HG03354 (cell line): ENCODE data around the gene EFNA5.

Source experiments
- ATAC-seq: cut with Tn5 transposase; IDR thresholded peaks from one replicate; pipeline ENCODE4 v1.9.1; 2021; ENCODE audit warnings: mild to moderate bottlenecking; ENCODE audit not compliant: unreplicated experiment, poor library complexity, severe bottlenecking

EFNA5 gene

DNA sequence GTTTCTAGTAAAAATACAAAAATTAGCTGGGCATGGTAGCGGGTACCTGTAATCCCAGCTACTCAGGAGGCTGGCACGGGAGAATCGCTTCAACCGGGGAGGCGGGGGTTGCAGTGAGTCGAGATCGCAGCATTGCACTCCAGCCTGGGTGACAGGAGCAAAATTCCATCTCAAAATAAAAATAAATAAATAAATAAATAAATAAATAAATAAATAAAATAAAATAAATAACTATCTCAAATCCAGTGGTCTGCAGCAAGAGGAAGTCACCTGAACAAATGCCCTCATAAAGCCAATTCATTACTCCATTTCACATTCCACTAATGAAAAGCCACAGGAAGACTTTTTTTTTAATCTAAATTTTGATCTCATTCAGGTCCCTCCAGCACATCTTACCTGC lies 114.2 kb downstream of the EFNA5 start:
- ATAC-seq: no peak

DNA sequence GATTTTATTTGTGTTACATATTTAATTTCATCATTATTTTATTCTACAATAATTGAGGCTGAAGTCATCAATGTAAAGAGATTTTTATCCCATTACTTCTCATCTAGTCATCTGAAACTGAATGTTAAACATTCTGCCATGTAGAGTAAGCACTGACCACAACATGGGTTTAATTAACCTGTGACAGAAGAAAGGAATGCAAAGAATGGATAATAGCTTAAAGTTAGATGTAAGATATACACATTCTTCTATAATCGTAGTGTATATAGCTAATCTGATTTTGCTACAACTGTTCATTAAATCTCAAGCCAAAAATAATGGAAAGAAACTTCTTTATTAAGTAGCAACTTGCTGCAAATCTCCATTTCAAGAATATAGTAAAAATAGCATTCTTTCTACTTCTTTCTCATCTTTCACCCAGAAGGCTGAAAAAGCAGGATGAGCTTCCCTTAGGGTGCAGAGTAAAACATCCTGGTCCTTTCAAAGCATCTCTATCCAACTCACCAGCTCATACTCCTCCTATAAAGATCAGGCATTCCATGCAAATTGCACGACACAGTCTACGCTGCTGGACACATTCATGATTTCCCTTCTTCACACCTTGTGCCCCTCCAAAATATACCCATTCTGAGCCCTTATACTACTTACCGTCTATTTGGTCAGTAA lies 115.2 kb downstream of the EFNA5 start:
- ATAC-seq: no peak

DNA sequence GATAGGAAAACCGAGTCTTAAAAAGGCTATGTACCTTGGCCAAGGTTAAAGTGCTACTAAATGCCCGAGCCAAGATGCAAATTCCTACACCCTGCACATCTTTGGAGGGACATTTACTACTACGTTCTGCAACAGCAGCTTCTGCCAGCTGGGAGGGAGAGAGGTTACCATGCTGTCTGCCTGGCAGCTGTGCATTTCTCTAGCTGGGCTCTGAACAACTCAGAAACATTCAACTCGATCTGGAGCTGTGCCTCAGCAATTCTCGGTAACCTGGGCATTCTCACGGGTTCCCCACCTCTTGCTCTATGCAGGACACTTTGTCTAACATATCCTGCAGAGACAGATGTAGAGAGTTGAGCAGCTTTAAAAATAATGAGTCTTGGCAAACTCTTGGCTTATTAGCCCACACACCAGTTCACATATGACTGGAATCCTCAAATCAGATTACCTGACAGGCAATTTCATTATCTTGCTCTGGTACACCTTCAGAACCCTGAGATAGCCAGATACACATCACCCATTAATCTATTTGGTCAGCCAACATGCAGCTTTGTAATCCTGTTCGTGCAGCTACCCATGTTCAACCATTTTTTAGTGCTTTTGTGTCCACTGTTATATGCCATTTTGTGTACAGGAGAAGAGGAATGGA lies 115.8 kb downstream of the EFNA5 start:
- no peak for ATAC-seq

DNA sequence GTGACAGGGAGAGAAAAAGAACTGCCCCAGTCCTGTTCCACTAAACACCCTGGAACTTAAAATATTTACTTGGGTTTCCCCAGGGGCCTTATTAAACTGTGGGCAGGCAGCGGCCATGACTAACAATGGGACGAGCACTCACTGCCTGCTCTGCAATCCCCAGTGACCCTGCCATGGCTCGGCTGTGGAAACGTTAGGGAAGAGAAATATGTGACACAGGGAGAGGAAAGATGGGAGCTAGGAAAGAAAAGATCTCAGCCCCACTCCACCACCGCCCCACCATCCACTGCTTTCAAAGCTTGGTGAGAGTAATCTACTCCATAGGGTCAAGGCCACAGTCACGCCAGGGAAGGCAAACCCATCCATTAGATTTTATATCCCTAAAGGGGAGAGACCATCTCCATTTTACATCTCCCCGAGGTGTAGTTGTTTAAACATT lies 117.6 kb downstream of the EFNA5 start:
- ATAC-seq: no peak

DNA sequence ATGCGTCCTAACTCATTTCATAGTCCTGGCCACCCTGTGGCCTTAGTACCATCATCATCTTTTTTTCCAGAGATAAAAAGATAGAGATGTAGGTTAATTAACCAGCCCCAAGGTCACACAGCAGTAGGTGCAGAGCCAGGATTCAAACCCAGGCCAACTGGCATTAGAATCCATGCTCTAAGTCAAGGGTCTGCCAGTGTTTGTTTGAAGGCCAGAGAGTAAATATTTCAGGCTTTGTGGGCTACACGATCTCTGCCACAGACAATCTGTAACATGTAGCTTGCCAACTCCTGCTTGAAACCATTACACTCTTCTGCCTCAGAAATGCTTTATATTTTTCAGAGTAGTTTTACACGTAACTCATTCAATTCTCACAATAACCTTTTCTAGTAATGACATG lies 119.6 kb downstream of the EFNA5 start:
- no peak for ATAC-seq

- no peak for ATAC-seq
Measured at GRCh38 chr5:107549567-107549966, 121.2 kb downstream of the EFNA5 start.

DNA sequence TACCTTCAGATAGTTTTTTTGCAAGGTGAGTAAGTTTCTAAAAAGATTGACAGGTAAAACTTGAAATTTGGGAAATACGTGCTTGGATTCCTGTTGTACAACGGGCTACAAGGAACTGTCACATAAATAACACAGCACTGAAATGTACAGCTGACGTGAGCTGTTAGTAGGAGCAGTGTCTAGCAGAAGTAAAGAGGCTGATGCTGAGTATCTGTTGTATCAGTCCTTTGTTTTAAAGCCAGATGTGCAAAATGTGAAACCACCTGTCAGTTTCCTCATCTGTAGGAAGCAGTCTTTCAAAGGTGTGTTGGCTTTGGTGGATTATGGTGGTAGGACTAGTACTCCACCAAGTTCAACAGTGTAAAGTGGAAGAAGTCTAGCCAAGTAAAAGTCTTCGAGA lies 122.3 kb downstream of the EFNA5 start:
- no peak for ATAC-seq

DNA sequence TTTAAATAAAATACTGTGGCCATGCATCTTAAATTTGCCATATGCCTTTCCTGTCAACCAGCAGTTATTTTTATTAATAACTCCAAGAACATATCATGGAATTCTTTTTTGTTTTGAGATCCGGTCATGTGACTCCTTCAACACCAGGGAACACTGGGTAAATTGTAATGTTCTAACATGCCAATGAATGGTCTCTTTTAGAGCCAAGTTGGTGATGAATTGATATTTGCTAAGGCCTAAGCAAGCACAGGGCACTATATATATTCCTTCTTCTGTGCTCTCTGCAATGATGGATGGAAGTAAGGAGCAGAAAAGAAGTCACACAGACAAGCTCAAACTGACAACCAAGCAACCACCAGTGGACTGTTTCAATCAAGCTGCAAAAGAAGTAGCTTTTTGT lies 124.0 kb downstream of the EFNA5 start:
- ATAC-seq: no peak

GRCh38 chr5:107545486-107545885 lies 125.3 kb downstream of the EFNA5 start:
- ATAC-seq: no peak

DNA sequence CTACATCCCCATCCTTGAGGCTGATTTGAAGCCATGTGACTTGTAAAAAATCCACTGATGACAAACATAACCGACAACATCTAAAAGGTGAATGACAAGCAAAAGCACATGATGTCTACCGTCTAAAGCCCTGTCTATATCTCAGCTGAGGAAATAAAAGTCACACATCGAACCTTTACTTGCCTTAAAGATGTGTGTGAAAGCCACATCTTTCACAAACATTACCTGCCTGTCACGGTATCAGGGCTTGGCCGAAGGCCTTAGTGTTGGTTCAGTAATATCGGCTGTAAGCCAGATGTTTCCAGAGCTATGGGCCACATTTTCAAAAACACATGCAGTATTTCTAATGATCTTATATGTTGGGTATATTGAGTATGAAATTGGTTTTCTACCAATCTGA lies 125.8 kb downstream of the EFNA5 start:
- no peak for ATAC-seq

DNA sequence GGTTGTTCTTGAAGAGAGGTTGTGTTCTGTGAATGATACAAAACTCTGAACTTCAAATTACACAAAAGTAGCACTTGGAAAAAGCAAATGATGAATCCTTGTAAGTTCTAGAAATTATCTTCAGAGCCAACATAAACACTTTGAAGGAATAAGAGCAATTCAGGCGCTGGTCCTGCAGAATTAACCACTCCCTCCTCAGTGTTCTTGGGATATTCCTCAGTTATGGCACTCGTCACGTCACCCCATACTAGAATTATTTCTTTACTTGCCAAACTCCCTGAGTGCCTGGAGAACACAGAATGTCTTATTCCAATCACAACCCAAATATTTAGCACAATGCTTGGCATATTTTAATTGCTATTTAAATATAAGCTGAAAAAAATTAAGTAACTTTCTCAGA lies 126.3 kb downstream of the EFNA5 start:
- no peak for ATAC-seq

DNA sequence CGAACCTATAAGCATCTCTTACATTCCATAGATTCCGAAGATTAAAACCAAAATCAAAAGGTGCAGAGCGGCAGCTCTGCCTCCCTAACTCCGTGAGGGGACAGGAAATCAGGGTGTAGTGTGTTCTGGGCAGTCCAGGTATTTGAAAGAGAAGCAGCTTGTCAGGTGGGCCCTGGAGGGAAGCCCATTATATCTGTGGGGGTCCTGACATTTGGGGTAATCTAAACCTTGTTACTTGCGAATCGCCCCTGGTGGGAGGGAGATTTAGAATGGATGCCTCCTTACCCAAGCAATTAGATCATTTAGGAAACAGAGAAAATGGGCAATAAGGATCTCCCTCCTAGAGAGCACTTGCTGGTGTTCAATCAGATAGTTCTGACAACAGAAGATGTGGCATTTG lies 126.9 kb downstream of the EFNA5 start:
- no peak for ATAC-seq

- no peak for ATAC-seq
Measured at GRCh38 chr5:107542831-107543231, 127.9 kb downstream of the EFNA5 start.

GRCh38 chr5:107542428-107542827 lies 128.3 kb downstream of the EFNA5 start:
- ATAC-seq: peak; percentile 50

GRCh38 chr5:107541400-107541799 lies 129.3 kb downstream of the EFNA5 start:
- peak; percentile 64 for ATAC-seq

GRCh38 chr5:107539726-107540330 lies 130.9 kb downstream of the EFNA5 start:
- ATAC-seq: no peak

- ATAC-seq: no peak
Measured at GRCh38 chr5:107538805-107539445, 131.8 kb downstream of the EFNA5 start.

- no peak for ATAC-seq
Measured at GRCh38 chr5:107538331-107538730, 132.4 kb downstream of the EFNA5 start.

DNA sequence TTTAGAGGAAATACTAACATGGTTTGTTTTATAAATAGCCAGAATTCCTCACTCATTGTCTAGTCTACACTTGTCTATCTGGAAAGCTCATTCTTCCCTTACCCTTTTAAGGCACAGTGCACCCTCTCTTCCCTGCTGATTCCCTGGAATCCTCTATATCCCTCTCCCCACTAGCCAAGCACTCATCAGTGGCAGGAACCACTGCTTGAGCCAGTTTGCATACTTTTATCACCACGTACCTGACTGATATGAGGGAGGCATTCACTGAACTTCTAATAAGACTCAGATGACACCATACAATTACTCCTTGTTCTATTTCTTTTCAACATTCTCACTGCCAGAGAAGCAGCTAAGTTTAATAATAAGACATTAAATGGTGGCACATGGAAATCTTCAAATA lies 134.9 kb downstream of the EFNA5 start:
- ATAC-seq: no peak

DNA sequence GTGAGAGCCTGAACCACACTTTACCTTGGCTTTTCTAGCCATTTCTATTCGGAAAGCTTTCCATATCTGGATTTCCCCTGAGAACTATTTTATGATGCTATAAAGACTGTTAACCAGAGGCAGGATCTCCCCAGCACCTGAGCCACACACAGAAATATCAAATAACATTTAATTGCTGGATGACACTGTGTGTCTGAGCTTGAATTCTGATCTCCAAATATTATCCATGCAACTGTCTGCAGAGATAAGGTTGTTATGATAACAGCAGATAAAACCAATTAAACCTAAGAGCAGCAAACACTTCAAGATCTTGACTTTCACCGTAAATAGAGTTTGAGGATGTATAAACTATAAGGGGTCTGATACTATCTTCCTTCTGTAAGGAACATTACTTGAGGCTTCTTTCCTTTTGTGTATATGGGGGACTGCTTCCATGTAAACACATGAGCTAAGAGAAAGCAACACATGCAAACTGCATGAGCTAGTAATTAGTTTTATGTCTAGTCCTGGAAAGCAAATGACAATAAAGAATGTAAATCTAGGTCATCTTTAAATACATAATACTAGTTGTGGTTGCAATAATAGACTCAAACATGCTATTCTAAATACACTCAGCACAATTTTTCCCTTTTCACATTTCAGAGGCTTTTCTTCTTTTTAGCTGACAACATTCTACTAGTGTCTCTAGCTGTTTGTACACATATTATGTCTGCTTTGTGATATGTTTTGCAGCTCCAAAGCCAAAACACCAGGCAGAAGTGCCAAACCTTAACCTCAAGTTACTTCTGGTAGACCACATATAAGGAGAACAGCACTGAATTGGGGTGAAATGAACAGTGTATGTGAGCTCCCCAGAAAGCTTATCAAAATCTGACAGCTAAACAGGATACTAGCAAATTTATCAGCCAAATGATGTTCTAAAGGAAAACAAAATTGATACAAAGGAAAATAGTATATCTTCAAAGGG lies 136.5 kb downstream of the EFNA5 start:
- ATAC-seq: no peak
